Measurements from ENCODE around the gene CSK. TPM values are rescaled to one million over a fixed set of nuclear protein-coding genes. Genes with fewer than 3 reads are reported as not detected.

CSK gene
- total and polyA plus RNA-seq, 2 donors: 39.2 to 94.4 TPM

- no peaks in the 10 kb centered on the region for H3K9me3 ChIP-seq (ENCODE audit: control insufficient read depth in 2 of 2, insufficient read depth in 1 of 2, low read length in 1 of 2)
- DNase-seq (ENCODE audit: low read depth in 6 of 9, low spot score in 9 of 9): no peak
- no peaks in the 10 kb centered on the region for H3K27me3 ChIP-seq (ENCODE audit: control insufficient read depth in 2 of 2, insufficient read depth in 1 of 2, low read length in 1 of 2)
- H3K36me3 ChIP-seq (ENCODE audit: control insufficient read depth in 2 of 2, insufficient read depth in 2 of 2, low read length in 1 of 2): peaks cover 61 to 72% of the 10 kb centered on the region in 2 donors
- 96% methylated on average over 31 of the region's 31 CpGs for WGBS
- H3K4me1 ChIP-seq (ENCODE audit: control insufficient read depth in 2 of 2, insufficient read depth in 2 of 2, low read length in 2 of 2): peaks cover 0 to 26% of the 10 kb centered on the region in 2 donors
- H3K4me3 ChIP-seq (ENCODE audit: low read length in 2 of 2): no peak overlapping the region
- H3K27ac ChIP-seq (ENCODE audit: low read depth in 1 of 2, low read length in 1 of 2): no peak overlapping the region
These were observed 21.1 kb downstream of the CSK start for GRCh38 chr15:74802862-74803447.

DNA sequence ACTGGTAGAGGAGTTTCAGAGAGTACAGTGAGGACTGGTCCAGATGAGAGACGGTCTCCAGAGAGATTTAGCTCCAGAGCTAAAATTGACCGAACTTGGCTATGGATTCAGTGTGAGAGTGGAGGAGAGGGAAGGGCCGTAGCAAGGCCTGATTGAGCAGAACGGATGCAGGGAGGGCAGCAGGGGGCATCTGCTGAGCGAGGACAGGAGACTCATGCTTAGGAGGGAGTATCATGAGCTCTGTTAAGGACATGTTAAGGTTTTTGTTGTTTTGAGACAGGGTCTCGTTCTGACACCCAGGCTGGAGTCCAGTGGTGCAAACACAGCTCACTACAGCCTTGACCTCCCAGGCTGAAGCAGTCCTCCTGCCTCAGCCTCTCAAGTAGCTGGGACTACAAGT, 23.1 kb downstream of the CSK start:
- DNase-seq (ENCODE audit: low read depth in 6 of 9, low spot score in 9 of 9): no peak
- 87% methylated on average over 6 of the region's 6 CpGs for WGBS
- H3K27ac ChIP-seq (ENCODE audit: low read depth in 1 of 2, low read length in 1 of 2): no peak overlapping the region

DNA sequence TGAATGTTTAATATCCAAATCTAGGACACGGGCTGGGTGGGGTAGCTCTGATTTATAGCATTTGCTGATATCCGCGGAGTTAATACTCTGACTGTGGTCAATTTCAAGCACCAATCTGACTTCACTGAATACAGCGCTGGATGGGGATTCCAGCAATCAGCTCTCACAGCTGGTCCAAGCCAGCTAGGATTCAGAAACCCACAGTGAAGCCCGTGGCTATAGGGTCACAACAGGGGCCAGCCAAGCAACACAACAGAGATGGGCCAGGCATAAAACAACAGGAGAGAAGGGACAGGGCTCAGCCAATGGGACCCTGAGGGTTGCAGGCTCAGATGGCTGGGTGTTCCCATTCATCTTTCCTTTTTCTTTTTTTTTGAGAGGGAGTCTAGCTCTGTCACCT, 25.4 kb downstream of the CSK start:
- WGBS: 86% methylated on average over 5 of the region's 5 CpGs
- no peaks in the 10 kb centered on the region for H3K9me3 ChIP-seq (ENCODE audit: control insufficient read depth in 2 of 2, insufficient read depth in 1 of 2, low read length in 1 of 2)
- no peaks in the 10 kb centered on the region for H3K4me1 ChIP-seq (ENCODE audit: control insufficient read depth in 2 of 2, insufficient read depth in 2 of 2, low read length in 2 of 2)
- H3K27me3 ChIP-seq (ENCODE audit: control insufficient read depth in 2 of 2, insufficient read depth in 1 of 2, low read length in 1 of 2): no peaks in the 10 kb centered on the region
- H3K4me3 ChIP-seq (ENCODE audit: low read length in 2 of 2): no peak overlapping the region
- H3K36me3 ChIP-seq (ENCODE audit: control insufficient read depth in 2 of 2, insufficient read depth in 2 of 2, low read length in 1 of 2): peaks cover 21 to 29% of the 10 kb centered on the region in 2 donors
- no peak for DNase-seq (ENCODE audit: low read depth in 6 of 9, low spot score in 9 of 9)
- H3K27ac ChIP-seq (ENCODE audit: low read depth in 1 of 2, low read length in 1 of 2): no peak overlapping the region

More for the DNA sequence above, 23.1 kb downstream of the CSK start:
- Histone ChIP-seq H3K4me3 (ENCODE audit: low read length in 2 of 2) (no peak overlapping the region), H3K4me1 (ENCODE audit: control insufficient read depth in 2 of 2, insufficient read depth in 2 of 2, low read length in 2 of 2) (peaks cover 0 to 7% of the 10 kb centered on the region in 2 donors), H3K9me3 (ENCODE audit: control insufficient read depth in 2 of 2, insufficient read depth in 1 of 2, low read length in 1 of 2) (no peaks in the 10 kb centered on the region), H3K27me3 (ENCODE audit: control insufficient read depth in 2 of 2, insufficient read depth in 1 of 2, low read length in 1 of 2) (no peaks in the 10 kb centered on the region), H3K36me3 (ENCODE audit: control insufficient read depth in 2 of 2, insufficient read depth in 2 of 2, low read length in 1 of 2) (peaks cover 44 to 52% of the 10 kb centered on the region in 2 donors)

- Histone ChIP-seq H3K9me3 (ENCODE audit: control insufficient read depth in 2 of 2, insufficient read depth in 1 of 2, low read length in 1 of 2) (no peaks in the 10 kb centered on the region), H3K27ac (ENCODE audit: low read depth in 1 of 2, low read length in 1 of 2) (no peak overlapping the region), H3K4me1 (ENCODE audit: control insufficient read depth in 2 of 2, insufficient read depth in 2 of 2, low read length in 2 of 2) (no peaks in the 10 kb centered on the region), H3K27me3 (ENCODE audit: control insufficient read depth in 2 of 2, insufficient read depth in 1 of 2, low read length in 1 of 2) (no peaks in the 10 kb centered on the region), H3K4me3 (ENCODE audit: low read length in 2 of 2) (no peak overlapping the region), H3K36me3 (ENCODE audit: control insufficient read depth in 2 of 2, insufficient read depth in 2 of 2, low read length in 1 of 2) (peaks cover 11 to 19% of the 10 kb centered on the region in 2 donors)
- no peak for DNase-seq (ENCODE audit: low read depth in 6 of 9, low spot score in 9 of 9)
- WGBS: 90% methylated on average over 18 of the region's 18 CpGs
These were observed 26.4 kb downstream of the CSK start for GRCh38 chr15:74808078-74808839.

- Histone ChIP-seq H3K4me3 (ENCODE audit: low read length in 2 of 2) (no peak overlapping the region), H3K9me3 (ENCODE audit: control insufficient read depth in 2 of 2, insufficient read depth in 1 of 2, low read length in 1 of 2) (no peaks in the 10 kb centered on the region), H3K36me3 (ENCODE audit: control insufficient read depth in 2 of 2, insufficient read depth in 2 of 2, low read length in 1 of 2) (peaks cover 5 to 13% of the 10 kb centered on the region in 2 donors), H3K4me1 (ENCODE audit: control insufficient read depth in 2 of 2, insufficient read depth in 2 of 2, low read length in 2 of 2) (no peaks in the 10 kb centered on the region), H3K27ac (ENCODE audit: low read depth in 1 of 2, low read length in 1 of 2) (no peak overlapping the region), H3K27me3 (ENCODE audit: control insufficient read depth in 2 of 2, insufficient read depth in 1 of 2, low read length in 1 of 2) (no peaks in the 10 kb centered on the region)
- WGBS: 84% methylated on average over 4 of the region's 4 CpGs
- no peak for DNase-seq (ENCODE audit: low read depth in 6 of 9, low spot score in 9 of 9)
These were observed 27.0 kb downstream of the CSK start for GRCh38 chr15:74808840-74809229.

DNA sequence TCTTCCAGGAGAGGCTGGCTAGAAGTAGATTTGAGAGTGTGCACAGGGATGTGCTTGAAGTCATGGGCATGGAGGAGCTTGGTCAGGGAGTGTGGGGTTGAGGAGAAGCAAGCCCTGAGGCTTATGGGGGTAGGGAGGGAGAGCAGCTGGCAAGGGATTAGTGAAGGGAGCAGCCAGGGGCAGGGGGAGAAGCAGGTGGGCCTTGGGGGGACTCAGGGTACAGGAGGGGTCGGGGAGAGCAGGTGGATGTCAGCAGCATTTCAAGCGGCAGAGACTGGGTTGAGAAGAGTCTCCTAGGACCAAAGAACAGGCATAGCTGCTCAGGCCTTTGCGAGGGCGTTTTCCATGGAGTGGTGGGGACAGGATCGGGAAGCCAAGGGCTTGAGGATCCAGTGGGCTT, 27.4 kb downstream of the CSK start:
- no peak overlapping the region for H3K4me3 ChIP-seq (ENCODE audit: low read length in 2 of 2)
- no peaks in the 10 kb centered on the region for H3K4me1 ChIP-seq (ENCODE audit: control insufficient read depth in 2 of 2, insufficient read depth in 2 of 2, low read length in 2 of 2)
- H3K27me3 ChIP-seq (ENCODE audit: control insufficient read depth in 2 of 2, insufficient read depth in 1 of 2, low read length in 1 of 2): no peaks in the 10 kb centered on the region
- DNase-seq (ENCODE audit: low read depth in 6 of 9, low spot score in 9 of 9): no peak
- no peaks in the 10 kb centered on the region for H3K9me3 ChIP-seq (ENCODE audit: control insufficient read depth in 2 of 2, insufficient read depth in 1 of 2, low read length in 1 of 2)
- H3K36me3 ChIP-seq (ENCODE audit: control insufficient read depth in 2 of 2, insufficient read depth in 2 of 2, low read length in 1 of 2): peaks cover 1 to 9% of the 10 kb centered on the region in 2 donors
- WGBS: 93% methylated on average over 5 of the region's 5 CpGs
- no peak overlapping the region for H3K27ac ChIP-seq (ENCODE audit: low read depth in 1 of 2, low read length in 1 of 2)

DNA sequence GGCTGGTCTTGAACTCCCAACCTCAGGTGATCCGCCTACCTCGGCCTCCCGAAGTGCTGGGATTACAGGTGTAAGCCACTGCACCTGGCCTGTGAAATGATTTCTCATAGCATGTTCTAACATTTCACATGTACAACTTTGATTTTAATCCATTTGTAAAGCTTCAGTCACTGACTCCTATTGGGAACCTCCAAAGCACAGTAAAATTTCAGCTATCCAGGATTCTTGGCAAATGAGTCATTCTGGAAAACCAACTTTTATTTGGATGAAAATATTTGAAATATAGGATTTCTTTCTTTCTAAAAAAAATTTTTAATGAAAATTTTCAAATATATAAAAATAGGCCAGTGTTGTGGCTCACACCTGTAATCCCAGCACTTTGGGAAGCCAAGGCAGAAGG, 28.1 kb downstream of the CSK start:
- Histone ChIP-seq H3K27ac (ENCODE audit: low read depth in 1 of 2, low read length in 1 of 2) (no peak overlapping the region), H3K9me3 (ENCODE audit: control insufficient read depth in 2 of 2, insufficient read depth in 1 of 2, low read length in 1 of 2) (no peaks in the 10 kb centered on the region), H3K4me1 (ENCODE audit: control insufficient read depth in 2 of 2, insufficient read depth in 2 of 2, low read length in 2 of 2) (no peaks in the 10 kb centered on the region), H3K36me3 (ENCODE audit: control insufficient read depth in 2 of 2, insufficient read depth in 2 of 2, low read length in 1 of 2) (peaks cover 0 to 2% of the 10 kb centered on the region in 2 donors), H3K27me3 (ENCODE audit: control insufficient read depth in 2 of 2, insufficient read depth in 1 of 2, low read length in 1 of 2) (no peaks in the 10 kb centered on the region), H3K4me3 (ENCODE audit: low read length in 2 of 2) (no peak overlapping the region)
- WGBS: 98% methylated on average over 3 of the region's 3 CpGs
- no peak for DNase-seq (ENCODE audit: low read depth in 6 of 9, low spot score in 9 of 9)

DNA sequence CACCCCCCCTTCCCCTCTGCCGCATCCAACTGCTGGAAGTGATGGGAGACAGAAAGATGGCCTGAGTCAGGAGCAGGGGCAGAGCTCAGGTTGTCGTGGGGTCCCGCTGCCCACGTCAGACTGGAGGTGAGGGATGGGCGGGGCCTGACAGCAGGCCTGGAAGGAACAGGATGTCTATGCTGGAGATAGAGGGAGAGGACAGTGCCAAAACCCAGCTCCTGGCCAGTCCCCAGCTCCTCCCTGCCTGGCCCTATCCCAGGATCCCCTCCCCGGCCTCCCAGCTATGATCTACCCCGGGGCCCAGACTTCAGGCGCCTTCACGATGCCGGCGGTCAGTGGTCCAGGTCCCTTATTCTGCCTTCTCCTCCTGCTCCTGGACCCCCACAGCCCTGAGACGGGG, 30.7 kb downstream of the CSK start, which contains the start of gene LMAN1L:
Gene LMAN1L (plus strand): TSS at position 303 of the 400 bp plus-strand sequence. CDS start 20 bp downstream, at position 323.
- H3K4me3 ChIP-seq (ENCODE audit: low read length in 2 of 2): no peak within 1 kb of the TSS
- H3K4me1 ChIP-seq (ENCODE audit: control insufficient read depth in 2 of 2, insufficient read depth in 2 of 2, low read length in 2 of 2): no peaks in the 10 kb centered on the region
- no peak for DNase-seq (ENCODE audit: low read depth in 6 of 9, low spot score in 9 of 9)
- no peaks in the 10 kb centered on the region for H3K36me3 ChIP-seq (ENCODE audit: control insufficient read depth in 2 of 2, insufficient read depth in 2 of 2, low read length in 1 of 2)
- 91% methylated on average over 12 of the region's 12 CpGs for WGBS
- H3K27ac ChIP-seq (ENCODE audit: low read depth in 1 of 2, low read length in 1 of 2): no peak within 1 kb of the TSS
- peaks cover 0 to 4% of the 10 kb centered on the region in 2 donors for H3K27me3 ChIP-seq (ENCODE audit: control insufficient read depth in 2 of 2, insufficient read depth in 1 of 2, low read length in 1 of 2)
- H3K9me3 ChIP-seq (ENCODE audit: control insufficient read depth in 2 of 2, insufficient read depth in 1 of 2, low read length in 1 of 2): no peaks in the 10 kb centered on the region

DNA sequence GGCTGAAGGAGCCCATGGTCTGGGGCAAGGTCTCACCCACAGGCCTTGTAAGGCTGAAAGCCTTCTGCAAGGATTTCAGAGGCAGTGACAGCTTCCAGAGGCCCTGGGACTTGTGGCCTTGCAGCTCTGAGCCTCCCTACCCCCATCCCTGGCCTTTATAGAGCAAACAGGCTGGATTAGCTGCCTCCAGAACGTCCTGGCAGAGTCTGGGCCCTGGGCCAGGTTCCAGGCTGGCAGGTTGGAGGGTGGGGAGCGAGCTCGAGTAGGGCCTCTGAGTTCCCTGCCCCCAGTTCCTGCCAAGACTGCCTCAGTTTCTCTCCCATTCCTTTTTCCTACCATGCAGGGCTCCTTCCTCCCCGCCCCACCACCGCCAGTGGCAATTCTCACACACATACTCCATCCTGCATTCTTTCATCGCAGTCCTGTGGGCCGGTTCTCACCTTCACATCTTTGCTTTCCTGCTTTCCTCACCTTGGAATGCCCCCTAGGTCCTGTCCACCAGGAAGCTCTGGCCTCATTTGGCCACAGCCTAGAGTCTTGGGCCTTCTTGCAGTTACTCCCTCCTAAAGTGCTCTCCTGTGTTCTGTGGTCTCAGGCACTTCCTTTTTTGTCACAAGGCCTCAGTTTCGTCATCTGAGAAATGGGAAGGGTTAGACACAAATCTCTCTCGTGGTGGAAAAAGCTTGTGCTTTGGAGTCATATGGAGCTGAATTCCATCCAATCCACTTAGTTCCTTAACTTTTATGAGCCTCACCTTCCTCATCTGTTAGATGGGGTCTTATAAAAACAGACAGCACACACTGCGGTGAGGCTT, 33.4 kb downstream of the CSK start:
- H3K9me3 ChIP-seq (ENCODE audit: control insufficient read depth in 2 of 2, insufficient read depth in 1 of 2, low read length in 1 of 2): no peaks in the 10 kb centered on the region
- H3K27me3 ChIP-seq (ENCODE audit: control insufficient read depth in 2 of 2, insufficient read depth in 1 of 2, low read length in 1 of 2): peaks cover 0 to 18% of the 10 kb centered on the region in 2 donors
- no peak overlapping the region for H3K4me3 ChIP-seq (ENCODE audit: low read length in 2 of 2)
- WGBS: 91% methylated on average over 10 of the region's 10 CpGs
- DNase-seq (ENCODE audit: low read depth in 6 of 9, low spot score in 9 of 9): no peak
- H3K36me3 ChIP-seq (ENCODE audit: control insufficient read depth in 2 of 2, insufficient read depth in 2 of 2, low read length in 1 of 2): no peaks in the 10 kb centered on the region
- H3K27ac ChIP-seq (ENCODE audit: low read depth in 1 of 2, low read length in 1 of 2): no peak overlapping the region
- no peaks in the 10 kb centered on the region for H3K4me1 ChIP-seq (ENCODE audit: control insufficient read depth in 2 of 2, insufficient read depth in 2 of 2, low read length in 2 of 2)

Data from thymus (tissue), 11 donors.